GM23338 (cell line): ENCODE measurements around the gene PSORS1C1. TPM values are rescaled to one million over a fixed set of nuclear protein-coding genes. Genes with fewer than 3 reads are reported as not detected.

Experiments used
- ATAC-seq: fragments of 200-7000 bp; cut with Tn5 transposase; 3 replicates; pipeline ENCODE4 v1.9.1; 2020
- DNase-seq: peaks from one replicate; pipeline ENCODE4 v3.0.0-alpha.2; 2015; ENCODE audit warnings: low spot score
- H2AFZ ChIP-seq: fragments of 200-600 bp; sonication (generic); 2 replicates; pipeline ENCODE4 v1.8.0; 2016; ENCODE audit warnings: antibody characterized with exemption, mild to moderate bottlenecking, moderate library complexity
- H3F3A ChIP-seq: fragments of 200-600 bp; sonication (generic); replicated peaks from 2 replicates; pipeline ENCODE4 v1.8.0; 2017; ENCODE audit warnings: antibody characterized with exemption, mixed run types, low read depth
- H3K27ac ChIP-seq: fragments of 200-600 bp; sonication (generic); 2 replicates; pipeline ENCODE4 v1.6.1; 2016; ENCODE audit warnings: low read depth
- H3K27me3 ChIP-seq: fragments of 200-600 bp; sonication (generic); 2 replicates; pipeline ENCODE4 v1.8.0; 2016; ENCODE audit warnings: mild to moderate bottlenecking, mixed run types, moderate library complexity; ENCODE audit not compliant: insufficient read depth
- H3K36me3 ChIP-seq: fragments of 200-600 bp; sonication (generic); 2 replicates; pipeline ENCODE4 v1.8.0; 2016; ENCODE audit warnings: mild to moderate bottlenecking; ENCODE audit not compliant: insufficient read depth
- H3K4me1 ChIP-seq: fragments of 200-600 bp; sonication (generic); 2 replicates; pipeline ENCODE4 v1.8.0; 2016; ENCODE audit warnings: mild to moderate bottlenecking, moderate library complexity; ENCODE audit not compliant: insufficient read depth
- H3K4me2 ChIP-seq: fragments of 200-600 bp; sonication (generic); 2 replicates; pipeline ENCODE4 v1.7.1; 2017; ENCODE audit warnings: mixed run types
- H3K4me3 ChIP-seq: fragments of 200-600 bp; sonication (generic); 2 replicates; pipeline ENCODE4 v1.6.1; 2016; ENCODE audit warnings: mixed run types
- H3K79me2 ChIP-seq: fragments of 200-600 bp; sonication (generic); replicated peaks from 2 replicates; pipeline ENCODE4 v1.8.0; 2017; ENCODE audit warnings: mild to moderate bottlenecking; ENCODE audit not compliant: insufficient read depth
- H3K9me2 ChIP-seq: fragments of 200-600 bp; sonication (generic); 2 replicates; pipeline ENCODE4 v1.8.0; 2017; ENCODE audit not compliant: insufficient read depth
- H4K20me1 ChIP-seq: fragments of 200-600 bp; sonication (generic); replicated peaks from 2 replicates; pipeline ENCODE4 v1.8.0; 2017; ENCODE audit warnings: mild to moderate bottlenecking; ENCODE audit not compliant: insufficient read depth
- H3K27ac Mint-ChIP-seq: 2 replicates; pipeline ENCODE4 v1.8.0; 2020; ENCODE audit warnings: inconsistent platforms, mild to moderate bottlenecking, moderate library complexity, mixed read lengths
- H3K27me3 Mint-ChIP-seq: 3 replicates; pipeline ENCODE4 v1.8.0; 2022; ENCODE audit warnings: low read depth, mild to moderate bottlenecking, moderate library complexity, mixed read lengths, inconsistent platforms; ENCODE audit not compliant: insufficient read depth, poor library complexity
- H3K36me3 Mint-ChIP-seq: 3 replicates; pipeline ENCODE4 v1.8.0; 2021; ENCODE audit warnings: low read depth, mild to moderate bottlenecking, inconsistent platforms, moderate library complexity, mixed read lengths
- H3K4me1 Mint-ChIP-seq: 3 replicates; pipeline ENCODE4 v1.8.0; 2020; ENCODE audit warnings: mild to moderate bottlenecking, inconsistent platforms, mixed read lengths
- H3K4me3 Mint-ChIP-seq: 3 replicates; pipeline ENCODE4 v1.8.0; 2021; ENCODE audit warnings: moderate library complexity, mild to moderate bottlenecking, inconsistent platforms, mixed read lengths
- H3K9me3 Mint-ChIP-seq: 3 replicates; pipeline ENCODE4 v1.8.0; 2020; ENCODE audit warnings: moderate library complexity, mild to moderate bottlenecking, inconsistent platforms, mixed read lengths
- CREB1 ChIP-seq: fragments of 250-450 bp; sonication (Bioruptor Pico); IDR thresholded peaks from 2 replicates; pipeline ENCODE4 v1.5.0; 2020; ENCODE audit warnings: low read depth, mild to moderate bottlenecking, moderate library complexity
- CTCF ChIP-seq, 2 experiments: fragments of 200-600 bp in 1 of 2; sonication (generic) in 1 of 2; conservative IDR thresholded peaks; 2 replicates each; pipeline versions ENCODE4 v1.5.1 to v1.6.1; 2016 to 2017; ENCODE audit warnings: antibody characterized with exemption in 2 of 2, low read depth in 2 of 2, mild to moderate bottlenecking in 2 of 2, moderate library complexity in 1 of 2
- ETS1 ChIP-seq: IDR thresholded peaks from 2 replicates; pipeline ENCODE4 v1.6.1; 2016; ENCODE audit warnings: antibody characterized with exemption
- EZH2 ChIP-seq: fragments of 200-600 bp; sonication (generic); IDR thresholded peaks from one replicate; pipeline ENCODE4 v1.8.0; 2017; ENCODE audit warnings: antibody characterized with exemption, mild to moderate bottlenecking, low read depth; ENCODE audit not compliant: unreplicated experiment
- EZH2phosphoT487 ChIP-seq: fragments of 200-600 bp; sonication (generic); IDR thresholded peaks from one replicate; pipeline ENCODE4 v1.8.1; 2018; ENCODE audit warnings: antibody characterized with exemption; ENCODE audit not compliant: unreplicated experiment
- JUNB ChIP-seq: IDR thresholded peaks from one replicate; pipeline ENCODE4 v1.6.1; 2016; ENCODE audit warnings: antibody characterized with exemption; ENCODE audit not compliant: unreplicated experiment
- NANOG ChIP-seq: IDR thresholded peaks from 2 replicates; pipeline ENCODE4 v1.6.1; 2016; ENCODE audit warnings: antibody characterized with exemption, borderline replicate concordance
- POLR2AphosphoS5 ChIP-seq: IDR thresholded peaks from 2 replicates; pipeline ENCODE4 v1.6.1; 2016; ENCODE audit warnings: antibody characterized with exemption, low read depth
- ZNF114 ChIP-seq: fragments of 250-450 bp; sonication (Bioruptor Pico); IDR thresholded peaks from 2 replicates; pipeline ENCODE4 v1.5.0; 2020; ENCODE audit warnings: mild to moderate bottlenecking, moderate library complexity
- ZNF331 ChIP-seq: fragments of 250-450 bp; sonication (Bioruptor Pico); IDR thresholded peaks from 2 replicates; pipeline ENCODE4 v1.5.0; 2020; ENCODE audit warnings: low read depth, mild to moderate bottlenecking, moderate library complexity
- polyA plus RNA-seq: library from polyadenylated mRNA; unstranded; fragments of >200 nt; fragmentation: Nextera tagmentation; extraction: Ambion mirVana; gene quantifications from 2 replicates; pipeline ENCODE4 v1.2.1, GENCODE V29; 2016
- total RNA-seq: library from RNA; depleted of rRNA; stranded (reverse); fragments of >200 nt; shearing (Covaris generic); gene quantifications from 2 replicates; pipeline ENCODE4 v1.2.3, GENCODE V29; 2014
- TF ChIP-seq, protein P1 (sequence below): fragments of 250-450 bp; sonication (Bioruptor Pico); IDR thresholded peaks from 2 replicates; pipeline ENCODE4 v1.5.0; 2020; ENCODE audit warnings: mild to moderate bottlenecking, moderate library complexity
- TF ChIP-seq, protein P2 (sequence below): IDR thresholded peaks from one replicate; pipeline ENCODE4 v1.6.1; 2018; ENCODE audit warnings: antibody characterized with exemption; ENCODE audit not compliant: unreplicated experiment

The PSORS1C1 gene
- total and polyA plus RNA-seq, 2 experiments from 2014 or later: not detected

- peaks cover 39% of the 10 kb centered on the region for H3F3A ChIP-seq
- Mint-ChIP-seq H3K27ac (peak within 1 kb of the TSS; percentile 86), H3K4me1 (peaks cover 39% of the 10 kb centered on the region), H3K27me3 (peaks cover 17% of the 10 kb centered on the region), H3K4me3 (peak within 1 kb of the TSS; percentile 88), H3K9me3 (no peaks in the 10 kb centered on the region), H3K36me3 (peaks cover 55% of the 10 kb centered on the region)
- H3K27me3 ChIP-seq: 0 out of 2 replicates have a peak, but pooled peaks cover 2% of the 10 kb centered on the region
- H2AFZ ChIP-seq: peak within 1 kb of the TSS; percentile 87; the same call in 1 of the 2 replicates
- no peak for TF ChIP-seq CTCF (conservative IDR thresholded peaks at IDR 0.05; ENCODE audit: low read depth in 2 of 2)
- peak; percentile 69 for TF ChIP-seq POLR2AphosphoS5
- TF ChIP-seq EZH2phosphoT487: no peak
- peak; percentile 59 for TF ChIP-seq CREB1 (CRISPR knock-in tag)
- TF ChIP-seq, protein P1, sequence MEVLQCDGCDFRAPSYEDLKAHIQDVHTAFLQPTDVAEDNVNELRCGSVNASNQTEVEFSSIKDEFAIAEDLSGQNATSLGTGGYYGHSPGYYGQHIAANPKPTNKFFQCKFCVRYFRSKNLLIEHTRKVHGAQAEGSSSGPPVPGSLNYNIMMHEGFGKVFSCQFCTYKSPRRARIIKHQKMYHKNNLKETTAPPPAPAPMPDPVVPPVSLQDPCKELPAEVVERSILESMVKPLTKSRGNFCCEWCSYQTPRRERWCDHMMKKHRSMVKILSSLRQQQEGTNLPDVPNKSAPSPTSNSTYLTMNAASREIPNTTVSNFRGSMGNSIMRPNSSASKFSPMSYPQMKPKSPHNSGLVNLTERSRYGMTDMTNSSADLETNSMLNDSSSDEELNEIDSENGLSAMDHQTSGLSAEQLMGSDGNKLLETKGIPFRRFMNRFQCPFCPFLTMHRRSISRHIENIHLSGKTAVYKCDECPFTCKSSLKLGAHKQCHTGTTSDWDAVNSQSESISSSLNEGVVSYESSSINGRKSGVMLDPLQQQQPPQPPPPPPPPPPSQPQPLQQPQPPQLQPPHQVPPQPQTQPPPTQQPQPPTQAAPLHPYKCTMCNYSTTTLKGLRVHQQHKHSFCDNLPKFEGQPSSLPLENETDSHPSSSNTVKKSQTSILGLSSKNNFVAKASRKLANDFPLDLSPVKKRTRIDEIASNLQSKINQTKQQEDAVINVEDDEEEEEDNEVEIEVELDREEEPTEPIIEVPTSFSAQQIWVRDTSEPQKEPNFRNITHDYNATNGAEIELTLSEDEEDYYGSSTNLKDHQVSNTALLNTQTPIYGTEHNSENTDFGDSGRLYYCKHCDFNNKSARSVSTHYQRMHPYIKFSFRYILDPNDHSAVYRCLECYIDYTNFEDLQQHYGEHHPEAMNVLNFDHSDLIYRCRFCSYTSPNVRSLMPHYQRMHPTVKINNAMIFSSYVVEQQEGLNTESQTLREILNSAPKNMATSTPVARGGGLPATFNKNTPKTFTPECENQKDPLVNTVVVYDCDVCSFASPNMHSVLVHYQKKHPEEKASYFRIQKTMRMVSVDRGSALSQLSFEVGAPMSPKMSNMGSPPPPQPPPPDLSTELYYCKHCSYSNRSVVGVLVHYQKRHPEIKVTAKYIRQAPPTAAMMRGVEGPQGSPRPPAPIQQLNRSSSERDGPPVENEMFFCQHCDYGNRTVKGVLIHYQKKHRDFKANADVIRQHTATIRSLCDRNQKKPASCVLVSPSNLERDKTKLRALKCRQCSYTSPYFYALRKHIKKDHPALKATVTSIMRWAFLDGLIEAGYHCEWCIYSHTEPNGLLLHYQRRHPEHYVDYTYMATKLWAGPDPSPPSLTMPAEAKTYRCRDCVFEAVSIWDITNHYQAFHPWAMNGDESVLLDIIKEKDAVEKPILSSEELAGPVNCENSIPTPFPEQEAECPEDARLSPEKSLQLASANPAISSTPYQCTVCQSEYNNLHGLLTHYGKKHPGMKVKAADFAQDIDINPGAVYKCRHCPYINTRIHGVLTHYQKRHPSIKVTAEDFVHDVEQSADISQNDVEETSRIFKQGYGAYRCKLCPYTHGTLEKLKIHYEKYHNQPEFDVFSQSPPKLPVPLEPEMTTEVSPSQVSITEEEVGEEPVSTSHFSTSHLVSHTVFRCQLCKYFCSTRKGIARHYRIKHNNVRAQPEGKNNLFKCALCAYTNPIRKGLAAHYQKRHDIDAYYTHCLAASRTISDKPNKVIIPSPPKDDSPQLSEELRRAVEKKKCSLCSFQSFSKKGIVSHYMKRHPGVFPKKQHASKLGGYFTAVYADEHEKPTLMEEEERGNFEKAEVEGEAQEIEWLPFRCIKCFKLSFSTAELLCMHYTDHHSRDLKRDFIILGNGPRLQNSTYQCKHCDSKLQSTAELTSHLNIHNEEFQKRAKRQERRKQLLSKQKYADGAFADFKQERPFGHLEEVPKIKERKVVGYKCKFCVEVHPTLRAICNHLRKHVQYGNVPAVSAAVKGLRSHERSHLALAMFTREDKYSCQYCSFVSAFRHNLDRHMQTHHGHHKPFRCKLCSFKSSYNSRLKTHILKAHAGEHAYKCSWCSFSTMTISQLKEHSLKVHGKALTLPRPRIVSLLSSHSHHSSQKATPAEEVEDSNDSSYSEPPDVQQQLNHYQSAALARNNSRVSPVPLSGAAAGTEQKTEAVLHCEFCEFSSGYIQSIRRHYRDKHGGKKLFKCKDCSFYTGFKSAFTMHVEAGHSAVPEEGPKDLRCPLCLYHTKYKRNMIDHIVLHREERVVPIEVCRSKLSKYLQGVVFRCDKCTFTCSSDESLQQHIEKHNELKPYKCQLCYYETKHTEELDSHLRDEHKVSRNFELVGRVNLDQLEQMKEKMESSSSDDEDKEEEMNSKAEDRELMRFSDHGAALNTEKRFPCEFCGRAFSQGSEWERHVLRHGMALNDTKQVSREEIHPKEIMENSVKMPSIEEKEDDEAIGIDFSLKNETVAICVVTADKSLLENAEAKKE (CRISPR knock-in tag): no peak
- no peak for TF ChIP-seq JUNB
- TF ChIP-seq, protein P2, sequence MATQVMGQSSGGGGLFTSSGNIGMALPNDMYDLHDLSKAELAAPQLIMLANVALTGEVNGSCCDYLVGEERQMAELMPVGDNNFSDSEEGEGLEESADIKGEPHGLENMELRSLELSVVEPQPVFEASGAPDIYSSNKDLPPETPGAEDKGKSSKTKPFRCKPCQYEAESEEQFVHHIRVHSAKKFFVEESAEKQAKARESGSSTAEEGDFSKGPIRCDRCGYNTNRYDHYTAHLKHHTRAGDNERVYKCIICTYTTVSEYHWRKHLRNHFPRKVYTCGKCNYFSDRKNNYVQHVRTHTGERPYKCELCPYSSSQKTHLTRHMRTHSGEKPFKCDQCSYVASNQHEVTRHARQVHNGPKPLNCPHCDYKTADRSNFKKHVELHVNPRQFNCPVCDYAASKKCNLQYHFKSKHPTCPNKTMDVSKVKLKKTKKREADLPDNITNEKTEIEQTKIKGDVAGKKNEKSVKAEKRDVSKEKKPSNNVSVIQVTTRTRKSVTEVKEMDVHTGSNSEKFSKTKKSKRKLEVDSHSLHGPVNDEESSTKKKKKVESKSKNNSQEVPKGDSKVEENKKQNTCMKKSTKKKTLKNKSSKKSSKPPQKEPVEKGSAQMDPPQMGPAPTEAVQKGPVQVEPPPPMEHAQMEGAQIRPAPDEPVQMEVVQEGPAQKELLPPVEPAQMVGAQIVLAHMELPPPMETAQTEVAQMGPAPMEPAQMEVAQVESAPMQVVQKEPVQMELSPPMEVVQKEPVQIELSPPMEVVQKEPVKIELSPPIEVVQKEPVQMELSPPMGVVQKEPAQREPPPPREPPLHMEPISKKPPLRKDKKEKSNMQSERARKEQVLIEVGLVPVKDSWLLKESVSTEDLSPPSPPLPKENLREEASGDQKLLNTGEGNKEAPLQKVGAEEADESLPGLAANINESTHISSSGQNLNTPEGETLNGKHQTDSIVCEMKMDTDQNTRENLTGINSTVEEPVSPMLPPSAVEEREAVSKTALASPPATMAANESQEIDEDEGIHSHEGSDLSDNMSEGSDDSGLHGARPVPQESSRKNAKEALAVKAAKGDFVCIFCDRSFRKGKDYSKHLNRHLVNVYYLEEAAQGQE: no peak
- TF ChIP-seq ZNF114 (CRISPR knock-in tag): no peak
- no peak for TF ChIP-seq ZNF331 (CRISPR knock-in tag)
- no peak for TF ChIP-seq ETS1
- no peak for TF ChIP-seq EZH2
- TF ChIP-seq NANOG: no peak
- peaks cover 6% of the 10 kb centered on the region for H3K36me3 ChIP-seq
- H3K4me2 ChIP-seq: peak within 1 kb of the TSS; percentile 100
- H3K9me2 ChIP-seq: no peaks in the 10 kb centered on the region
- H3K4me3 ChIP-seq: peak within 1 kb of the TSS; percentile 75
- peaks cover 8% of the 10 kb centered on the region for H4K20me1 ChIP-seq
- peaks cover 40% of the 10 kb centered on the region for H3K4me1 ChIP-seq
- H3K27ac ChIP-seq: peak within 1 kb of the TSS; percentile 79; the same call in 1 of the 2 replicates
- DNase-seq (peak; percentile 99), ATAC-seq (peak; percentile 78)
- H3K79me2 ChIP-seq: 0 out of 2 replicates have a peak, but pooled peaks cover 16% of the 10 kb centered on the region
Measured at GRCh38 chr6:31158140-31158862, 43.7 kb downstream of the PSORS1C1 start, which contains the start of gene TCF19. TCF19 (plus strand) TSS chr6:31158589; CDS start chr6:31159470, 881 bp downstream.
